Neural cell (in vitro differentiated cells): Measurements from ENCODE around the gene UBR2. TPM values are rescaled to one million over a fixed set of nuclear protein-coding genes. Genes with fewer than 3 reads are reported as not detected.

Experiments
- H2AFZ ChIP-seq: fragments of 200-600, 300-800 bp; sonication (generic), shearing (Covaris generic); 2 replicates; pipeline ENCODE4 v1.6.0; 2014; ENCODE audit warnings: low read depth, mild to moderate bottlenecking, antibody characterized with exemption, low read length, moderate library complexity
- H3F3A ChIP-seq: fragments of 200-600 bp; shearing (Covaris generic); 2 replicates; pipeline ENCODE4 v1.6.1; 2016; ENCODE audit warnings: mild to moderate bottlenecking, moderate library complexity, mixed read lengths, antibody characterized with exemption, low read length; ENCODE audit not compliant: insufficient read depth, poor library complexity, severe bottlenecking
- H3K27ac ChIP-seq: fragments of 200-600, 300-800 bp; sonication (generic), shearing (Covaris generic); 2 replicates; pipeline ENCODE4 v1.5.1; 2014; ENCODE audit warnings: mild to moderate bottlenecking, low read length, moderate library complexity
- H3K27me3 ChIP-seq: fragments of 300-800, 200-600 bp; sonication (generic), shearing (Covaris generic); 2 replicates; pipeline ENCODE4 v1.6.0; 2014; ENCODE audit warnings: mild to moderate bottlenecking, low read depth, low read length, moderate library complexity; ENCODE audit not compliant: insufficient read depth
- H3K36me3 ChIP-seq: fragments of 300-800, 200-600 bp; sonication (generic), shearing (Covaris generic); 2 replicates; pipeline ENCODE4 v1.5.1; 2014; ENCODE audit warnings: mild to moderate bottlenecking, antibody characterized with exemption, low read length, moderate library complexity; ENCODE audit not compliant: insufficient read depth
- H3K4me2 ChIP-seq: fragments of 300-800, 200-600 bp; sonication (generic), shearing (Covaris generic); 2 replicates; pipeline ENCODE4 v1.6.0; 2014; ENCODE audit warnings: mild to moderate bottlenecking, low read length
- H3K4me3 ChIP-seq: fragments of 300-800, 200-600 bp; sonication (generic), shearing (Covaris generic); 2 replicates; pipeline ENCODE4 v1.5.1; 2014; ENCODE audit warnings: mild to moderate bottlenecking, low read length, moderate library complexity
- H3K79me2 ChIP-seq: fragments of 200-600 bp; shearing (Covaris generic); replicated peaks from 2 replicates; pipeline ENCODE4 v1.6.0; 2014; ENCODE audit warnings: mild to moderate bottlenecking, low read length, moderate library complexity; ENCODE audit not compliant: insufficient read depth
- H3K9ac ChIP-seq: fragments of 300-800, 200-600 bp; sonication (generic), shearing (Covaris generic); 2 replicates; pipeline ENCODE4 v1.6.1; 2016; ENCODE audit warnings: mild to moderate bottlenecking, low read length, mixed read lengths
- H3K9me2 ChIP-seq: fragments of 200-600 bp; shearing (Covaris generic); 2 replicates; pipeline ENCODE4 v1.6.1; 2016; ENCODE audit warnings: mild to moderate bottlenecking, low read length, mixed read lengths; ENCODE audit not compliant: insufficient read depth
- H3K9me3 ChIP-seq: fragments of 200-600, 300-800 bp; sonication (generic), shearing (Covaris generic); 2 replicates; pipeline ENCODE4 v1.6.1; 2016; ENCODE audit warnings: mild to moderate bottlenecking, mixed run types, low read length, moderate library complexity, mixed read lengths
- H4K20me1 ChIP-seq: fragments of 200-600 bp; shearing (Covaris generic); 2 replicates; pipeline ENCODE4 v1.6.1; 2016; ENCODE audit warnings: mild to moderate bottlenecking, mixed run types; ENCODE audit not compliant: insufficient read depth
- EP300 ChIP-seq: fragments of 450-650 bp; conservative IDR thresholded peaks from 2 replicates; pipeline ENCODE4 v1.6.1; 2014; ENCODE audit warnings: antibody characterized with exemption, mild to moderate bottlenecking, moderate library complexity; ENCODE audit not compliant: poor library complexity, severe bottlenecking
- EZH2 ChIP-seq: fragments of 200-600, 300-800 bp; shearing (Covaris generic), sonication (generic); IDR thresholded peaks from 2 replicates; pipeline ENCODE4 v1.6.1; 2014; ENCODE audit warnings: antibody characterized with exemption, low read length, borderline replicate concordance, mild to moderate bottlenecking; ENCODE audit not compliant: insufficient read depth, poor library complexity, severe bottlenecking
- MXI1 ChIP-seq: fragments of 450-650 bp; conservative IDR thresholded peaks from 2 replicates; pipeline ENCODE4 v1.6.1; 2014; ENCODE audit warnings: antibody characterized with exemption, mild to moderate bottlenecking; ENCODE audit not compliant: poor library complexity, severe bottlenecking
- POLR2AphosphoS5 ChIP-seq: IDR thresholded peaks from 2 replicates; pipeline ENCODE4 v1.6.1; 2012
- RAD21 ChIP-seq: fragments of 450-650 bp; conservative IDR thresholded peaks from 2 replicates; pipeline ENCODE4 v1.6.1; 2014; ENCODE audit warnings: antibody characterized with exemption, mild to moderate bottlenecking, moderate library complexity
- SMC3 ChIP-seq: fragments of 450-650 bp; conservative IDR thresholded peaks from 2 replicates; pipeline ENCODE4 v1.6.1; 2014; ENCODE audit warnings: antibody characterized with exemption, mild to moderate bottlenecking, moderate library complexity; ENCODE audit not compliant: poor library complexity
- TAF1 ChIP-seq: IDR thresholded peaks from 2 replicates; pipeline ENCODE4 v1.6.1; 2012; ENCODE audit warnings: low read depth
- polyA plus RNA-seq: library from polyadenylated mRNA; depleted of rRNA; stranded (reverse); fragments of >200 nt; gene quantifications from 2 replicates; pipeline ENCODE4 v1.2.3, GENCODE V29; 2014
- TF ChIP-seq, protein P1 (sequence below): fragments of 450-650 bp; IDR thresholded peaks from 2 replicates; pipeline ENCODE4 v1.5.1; 2014; ENCODE audit warnings: antibody characterized with exemption, mild to moderate bottlenecking, moderate library complexity; ENCODE audit not compliant: poor library complexity, severe bottlenecking
- TF ChIP-seq, protein P2 (sequence below): IDR thresholded peaks from 2 replicates; pipeline ENCODE4 v1.6.1; 2012; ENCODE audit warnings: borderline replicate concordance

Gene UBR2
- polyA plus RNA-seq, 1 donor from 2014 or later = 24.4 TPM

DNA sequence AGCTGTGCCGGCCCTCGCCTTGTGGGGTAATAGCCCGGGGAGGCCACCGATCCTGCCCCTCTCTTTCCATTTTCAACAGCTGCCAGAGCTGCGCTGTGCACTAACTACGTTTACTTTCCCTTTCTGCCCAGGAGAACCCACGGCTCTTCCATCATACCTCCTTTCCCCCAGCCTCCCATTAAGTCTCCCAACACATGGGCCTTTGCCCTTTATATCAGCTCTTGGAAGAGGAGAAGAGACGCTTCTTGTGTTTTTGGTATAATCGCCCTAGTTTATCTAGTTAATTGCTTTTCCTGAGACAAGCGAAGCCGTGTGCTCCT lies 637 bp downstream of the UBR2 start:
- H3K27me3 ChIP-seq = no peaks in the 10 kb centered on the region
- no peaks in the 10 kb centered on the region for H3K9me2 ChIP-seq
- H3K9me3 ChIP-seq = no peaks in the 10 kb centered on the region
- H3K27ac ChIP-seq = peak overlapping the region; percentile 95
- peak overlapping the region; percentile 97 for H3K9ac ChIP-seq
- H4K20me1 ChIP-seq = no peaks in the 10 kb centered on the region
- peak overlapping the region; percentile 96 for H2AFZ ChIP-seq
- TF ChIP-seq RAD21 = no peak
- TF ChIP-seq, protein P1, sequence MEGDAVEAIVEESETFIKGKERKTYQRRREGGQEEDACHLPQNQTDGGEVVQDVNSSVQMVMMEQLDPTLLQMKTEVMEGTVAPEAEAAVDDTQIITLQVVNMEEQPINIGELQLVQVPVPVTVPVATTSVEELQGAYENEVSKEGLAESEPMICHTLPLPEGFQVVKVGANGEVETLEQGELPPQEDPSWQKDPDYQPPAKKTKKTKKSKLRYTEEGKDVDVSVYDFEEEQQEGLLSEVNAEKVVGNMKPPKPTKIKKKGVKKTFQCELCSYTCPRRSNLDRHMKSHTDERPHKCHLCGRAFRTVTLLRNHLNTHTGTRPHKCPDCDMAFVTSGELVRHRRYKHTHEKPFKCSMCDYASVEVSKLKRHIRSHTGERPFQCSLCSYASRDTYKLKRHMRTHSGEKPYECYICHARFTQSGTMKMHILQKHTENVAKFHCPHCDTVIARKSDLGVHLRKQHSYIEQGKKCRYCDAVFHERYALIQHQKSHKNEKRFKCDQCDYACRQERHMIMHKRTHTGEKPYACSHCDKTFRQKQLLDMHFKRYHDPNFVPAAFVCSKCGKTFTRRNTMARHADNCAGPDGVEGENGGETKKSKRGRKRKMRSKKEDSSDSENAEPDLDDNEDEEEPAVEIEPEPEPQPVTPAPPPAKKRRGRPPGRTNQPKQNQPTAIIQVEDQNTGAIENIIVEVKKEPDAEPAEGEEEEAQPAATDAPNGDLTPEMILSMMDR = no peak
- TF ChIP-seq, protein P2, sequence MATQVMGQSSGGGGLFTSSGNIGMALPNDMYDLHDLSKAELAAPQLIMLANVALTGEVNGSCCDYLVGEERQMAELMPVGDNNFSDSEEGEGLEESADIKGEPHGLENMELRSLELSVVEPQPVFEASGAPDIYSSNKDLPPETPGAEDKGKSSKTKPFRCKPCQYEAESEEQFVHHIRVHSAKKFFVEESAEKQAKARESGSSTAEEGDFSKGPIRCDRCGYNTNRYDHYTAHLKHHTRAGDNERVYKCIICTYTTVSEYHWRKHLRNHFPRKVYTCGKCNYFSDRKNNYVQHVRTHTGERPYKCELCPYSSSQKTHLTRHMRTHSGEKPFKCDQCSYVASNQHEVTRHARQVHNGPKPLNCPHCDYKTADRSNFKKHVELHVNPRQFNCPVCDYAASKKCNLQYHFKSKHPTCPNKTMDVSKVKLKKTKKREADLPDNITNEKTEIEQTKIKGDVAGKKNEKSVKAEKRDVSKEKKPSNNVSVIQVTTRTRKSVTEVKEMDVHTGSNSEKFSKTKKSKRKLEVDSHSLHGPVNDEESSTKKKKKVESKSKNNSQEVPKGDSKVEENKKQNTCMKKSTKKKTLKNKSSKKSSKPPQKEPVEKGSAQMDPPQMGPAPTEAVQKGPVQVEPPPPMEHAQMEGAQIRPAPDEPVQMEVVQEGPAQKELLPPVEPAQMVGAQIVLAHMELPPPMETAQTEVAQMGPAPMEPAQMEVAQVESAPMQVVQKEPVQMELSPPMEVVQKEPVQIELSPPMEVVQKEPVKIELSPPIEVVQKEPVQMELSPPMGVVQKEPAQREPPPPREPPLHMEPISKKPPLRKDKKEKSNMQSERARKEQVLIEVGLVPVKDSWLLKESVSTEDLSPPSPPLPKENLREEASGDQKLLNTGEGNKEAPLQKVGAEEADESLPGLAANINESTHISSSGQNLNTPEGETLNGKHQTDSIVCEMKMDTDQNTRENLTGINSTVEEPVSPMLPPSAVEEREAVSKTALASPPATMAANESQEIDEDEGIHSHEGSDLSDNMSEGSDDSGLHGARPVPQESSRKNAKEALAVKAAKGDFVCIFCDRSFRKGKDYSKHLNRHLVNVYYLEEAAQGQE = no peak
- no peak for TF ChIP-seq EZH2
- TF ChIP-seq EP300 = no peak
- TF ChIP-seq SMC3 = no peak
- TF ChIP-seq TAF1 = no peak
- peak overlapping the region; percentile 99 for H3K4me3 ChIP-seq
- peaks cover 10% of the 10 kb centered on the region for H3F3A ChIP-seq
- H3K79me2 ChIP-seq = peaks cover 43% of the 10 kb centered on the region
- H3K4me2 ChIP-seq = peak overlapping the region; percentile 96
- no peaks in the 10 kb centered on the region for H3K36me3 ChIP-seq

DNA sequence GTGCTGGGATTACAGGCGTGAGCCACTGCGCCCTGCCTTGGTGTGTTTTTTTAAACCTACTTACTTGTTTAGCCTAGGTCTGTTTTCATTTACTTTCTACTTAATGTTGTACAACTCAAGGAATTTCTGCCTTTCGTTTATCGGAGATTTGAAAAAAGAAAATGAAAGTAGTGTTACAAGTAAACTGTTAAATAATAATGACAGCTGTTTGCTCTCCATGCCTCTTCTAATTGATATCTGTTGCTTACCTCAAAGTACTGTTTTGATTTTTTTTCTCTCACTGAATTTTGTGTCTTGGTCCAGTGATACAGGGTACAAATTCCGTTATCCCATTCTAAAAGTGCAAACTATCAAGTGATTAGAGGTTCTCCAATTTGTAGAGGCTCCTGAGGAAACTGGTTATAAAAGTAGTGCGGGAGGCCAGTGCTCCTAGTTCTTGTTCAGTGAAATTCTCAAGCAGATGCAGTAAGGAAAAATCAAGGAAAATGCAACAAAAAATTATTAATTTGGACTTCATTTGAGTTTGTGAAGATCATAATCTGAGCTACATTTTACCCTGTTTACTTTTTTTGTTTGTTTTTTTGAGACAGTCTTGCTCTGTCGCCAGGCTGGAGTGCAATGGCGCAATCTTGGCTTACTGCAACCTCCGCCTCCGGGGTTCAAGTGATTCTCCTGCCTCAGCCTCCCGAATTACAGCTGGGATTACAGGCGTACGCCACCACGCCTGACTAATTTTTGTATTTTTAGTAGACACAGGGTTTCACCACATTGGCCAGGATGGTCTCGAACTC lies 2.2 kb downstream of the UBR2 start:
- no peak overlapping the region for H3K27ac ChIP-seq
- no peaks in the 10 kb centered on the region for H3K36me3 ChIP-seq
- H3K27me3 ChIP-seq = no peaks in the 10 kb centered on the region
- H3K79me2 ChIP-seq = peaks cover 57% of the 10 kb centered on the region
- H3K4me2 ChIP-seq = peak overlapping the region; percentile 35
- no peaks in the 10 kb centered on the region for H3K9me3 ChIP-seq
- no peak overlapping the region for H2AFZ ChIP-seq
- H4K20me1 ChIP-seq = no peaks in the 10 kb centered on the region
- no peaks in the 10 kb centered on the region for H3K9me2 ChIP-seq
- H3F3A ChIP-seq = peaks cover 10% of the 10 kb centered on the region
- TF ChIP-seq RAD21 (no peak), MXI1 (no peak), TAF1 (no peak), POLR2AphosphoS5 (no peak), EZH2 (no peak), SMC3 (no peak), EP300 (no peak)
- TF ChIP-seq, protein P1 = no peak
- TF ChIP-seq, protein P2 = no peak
- no peak overlapping the region for H3K9ac ChIP-seq
- peak overlapping the region; percentile 99 for H3K4me3 ChIP-seq
